Skeletal muscle cell (primary cell): Measurements from ENCODE around the gene FBL.
"Not testable (repeated sequence)": the region's sequence is repeated elsewhere in the genome, so short reads cannot be mapped to it uniquely, and the experiment has no call there.

Experiments used
- DNase-seq: peaks from one replicate; pipeline ENCODE4 v3.0.0-alpha.2; 2010; ENCODE audit warnings: low read depth
- H3K4me3 ChIP-seq: 2 replicates; pipeline ENCODE4 v1.5.1; 2011; ENCODE audit warnings: low read depth, mild to moderate bottlenecking, control low read depth, low read length, moderate library complexity

FBL gene

DNA sequence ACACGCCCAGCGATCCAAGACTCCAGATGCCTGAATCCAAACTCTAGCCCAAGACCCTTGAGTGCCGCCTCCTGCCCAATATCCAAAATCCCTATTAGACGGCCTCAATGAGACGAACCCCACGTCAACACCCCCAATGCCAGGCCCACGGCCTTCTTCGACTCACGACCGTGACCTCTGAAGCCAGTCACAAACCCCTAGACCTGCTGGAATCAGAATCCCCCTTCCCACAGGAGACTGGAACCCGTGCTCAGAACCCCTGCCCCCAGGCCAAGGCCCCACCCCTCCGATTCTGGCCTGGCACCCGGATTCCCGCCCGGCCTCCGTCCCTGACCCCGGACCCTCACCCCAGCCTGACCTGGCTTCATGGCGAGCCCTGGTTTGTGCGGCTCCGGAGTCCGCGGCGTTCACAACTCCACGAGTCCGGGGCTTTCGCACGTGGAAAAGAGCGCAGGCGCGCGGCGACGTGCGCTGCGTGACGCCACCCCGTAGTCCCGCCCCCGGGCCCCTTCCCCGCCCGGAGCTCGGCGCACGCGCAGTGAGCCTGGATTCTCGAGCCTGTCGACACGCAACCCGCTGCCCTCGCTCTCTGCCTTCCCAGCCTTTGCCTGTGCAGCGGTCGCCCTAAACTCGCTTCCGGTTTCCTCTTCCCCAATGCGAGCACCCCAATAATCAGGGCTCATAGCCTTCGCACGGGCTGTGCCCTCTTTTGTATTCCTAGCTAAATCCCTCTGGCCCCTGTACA is at the start of gene FBL:
FBL (minus strand) TSS at position 447 of the 745 bp plus-strand sequence; CDS start at position 368, 79 bp downstream.
- peak; percentile 57 for DNase-seq
- peak within 1 kb of the TSS; percentile 87 for H3K4me3 ChIP-seq

DNA sequence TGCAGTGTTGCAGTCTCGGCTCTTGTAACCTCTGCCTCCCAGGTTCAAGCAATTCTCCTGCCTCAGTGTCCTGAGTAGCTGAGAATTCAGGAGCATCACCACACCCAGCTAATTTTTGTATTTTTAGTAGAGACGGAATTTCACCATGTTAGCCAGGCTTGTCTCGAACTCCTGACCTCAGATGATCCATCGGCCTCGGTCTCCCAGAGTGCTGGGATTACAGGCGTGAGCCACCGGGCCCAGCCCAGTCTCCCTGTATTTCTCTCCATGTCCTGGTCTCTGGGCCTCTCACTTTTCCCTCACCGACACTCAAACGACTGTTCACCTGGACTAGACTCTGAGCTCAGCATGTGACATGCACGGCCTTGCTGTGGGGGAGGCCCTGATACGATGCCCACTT is 48.9 kb upstream of the FBL start:
- DNase-seq, H3K4me3 ChIP-seq: not testable (repeated sequence)

- H3K4me3 ChIP-seq, DNase-seq: not testable (repeated sequence)
Measured at GRCh38 chr19:39894236-39894606, 48.0 kb upstream of the FBL start.

- DNase-seq, H3K4me3 ChIP-seq: not testable (repeated sequence)
Measured at GRCh38 chr19:39893366-39894235, 47.4 kb upstream of the FBL start.

- DNase-seq, H3K4me3 ChIP-seq: not testable (repeated sequence)
Measured at GRCh38 chr19:39892506-39892902, 46.3 kb upstream of the FBL start.

DNA sequence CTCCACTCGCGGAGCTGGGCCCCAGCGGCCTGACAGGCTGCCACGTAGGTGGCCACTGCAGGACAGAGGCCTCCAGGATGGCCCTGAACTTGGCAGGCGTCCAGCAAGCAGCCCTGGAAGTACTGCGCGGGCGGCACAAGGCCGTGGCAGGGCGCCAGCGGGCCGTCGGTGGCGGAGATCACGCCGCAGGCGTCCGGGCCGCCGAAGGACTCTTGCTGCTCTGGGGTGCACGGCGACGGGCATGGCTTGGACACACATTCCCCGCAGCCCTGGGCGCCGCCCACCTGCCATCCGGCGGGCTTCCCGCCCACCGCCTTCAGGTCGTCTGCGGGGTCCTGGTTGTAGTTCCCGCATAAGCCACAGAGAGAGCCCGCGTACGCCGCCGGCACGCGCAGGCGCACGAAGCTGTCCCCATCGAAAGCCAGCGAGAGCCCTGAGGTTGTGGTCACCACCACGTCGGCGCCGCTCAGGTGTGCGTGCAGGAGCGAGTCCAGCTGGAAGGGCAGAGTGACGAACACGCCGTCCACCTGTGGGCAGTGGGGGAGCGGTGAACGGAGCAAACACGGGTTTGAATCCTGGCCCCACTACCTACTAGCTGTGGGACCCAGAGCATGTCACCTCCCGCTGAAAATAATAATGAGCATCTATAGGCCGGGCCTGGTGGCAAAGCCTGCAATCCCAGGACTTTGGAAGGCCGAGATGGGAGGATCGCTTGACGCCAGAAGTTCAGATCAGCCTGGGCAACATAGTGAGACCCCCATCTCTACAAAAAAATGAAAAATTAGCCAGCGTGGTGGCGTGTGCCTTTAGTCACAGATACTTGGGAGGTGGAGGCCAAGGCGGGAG is 45.7 kb upstream of the FBL start:
- H3K4me3 ChIP-seq, DNase-seq: not testable (repeated sequence)

DNA sequence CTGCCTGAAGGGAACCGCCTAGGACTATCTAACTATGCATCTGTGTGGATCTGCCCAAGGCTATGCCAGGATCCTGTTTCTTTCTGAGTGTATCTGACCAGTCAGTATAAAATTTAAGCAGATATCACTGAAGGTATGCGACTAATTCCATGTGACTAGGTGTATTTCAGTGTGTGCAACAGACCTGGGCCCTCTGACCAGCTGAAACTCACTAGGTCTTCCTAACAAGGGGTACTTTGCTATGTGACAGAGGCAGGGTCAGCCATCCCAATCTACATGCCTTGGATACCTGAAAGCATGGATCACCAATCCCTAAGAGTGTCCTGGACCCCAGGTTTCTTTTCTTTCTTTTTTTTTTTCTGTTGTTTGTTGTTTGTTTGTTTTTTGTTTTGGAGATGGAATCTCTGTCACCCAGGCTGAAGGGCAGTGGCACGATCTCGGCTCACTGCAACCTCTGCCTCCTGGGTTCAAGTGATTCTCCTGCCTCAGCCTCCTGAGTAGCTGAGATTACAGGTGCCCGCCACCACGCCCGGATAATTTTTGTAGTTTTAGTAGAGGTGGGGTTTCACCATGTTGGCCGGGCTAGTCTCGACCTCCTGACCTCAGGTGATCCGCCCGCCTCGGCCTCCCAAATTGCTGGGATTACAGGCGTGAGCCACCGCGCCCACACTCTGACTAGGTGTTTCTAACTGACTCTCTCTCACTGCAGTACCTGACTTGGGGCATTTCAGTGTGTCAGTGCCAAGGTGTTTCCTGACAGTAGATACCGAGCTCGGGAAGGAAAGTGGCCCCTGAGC is 44.8 kb upstream of the FBL start:
- no peak for DNase-seq
- H3K4me3 ChIP-seq: no peak overlapping the region

- DNase-seq, H3K4me3 ChIP-seq: not testable (repeated sequence)
Measured at GRCh38 chr19:39889872-39890754, 43.9 kb upstream of the FBL start.

GRCh38 chr19:39887456-39887951 is 41.3 kb upstream of the FBL start:
- not testable (repeated sequence) for H3K4me3 ChIP-seq, DNase-seq

DNA sequence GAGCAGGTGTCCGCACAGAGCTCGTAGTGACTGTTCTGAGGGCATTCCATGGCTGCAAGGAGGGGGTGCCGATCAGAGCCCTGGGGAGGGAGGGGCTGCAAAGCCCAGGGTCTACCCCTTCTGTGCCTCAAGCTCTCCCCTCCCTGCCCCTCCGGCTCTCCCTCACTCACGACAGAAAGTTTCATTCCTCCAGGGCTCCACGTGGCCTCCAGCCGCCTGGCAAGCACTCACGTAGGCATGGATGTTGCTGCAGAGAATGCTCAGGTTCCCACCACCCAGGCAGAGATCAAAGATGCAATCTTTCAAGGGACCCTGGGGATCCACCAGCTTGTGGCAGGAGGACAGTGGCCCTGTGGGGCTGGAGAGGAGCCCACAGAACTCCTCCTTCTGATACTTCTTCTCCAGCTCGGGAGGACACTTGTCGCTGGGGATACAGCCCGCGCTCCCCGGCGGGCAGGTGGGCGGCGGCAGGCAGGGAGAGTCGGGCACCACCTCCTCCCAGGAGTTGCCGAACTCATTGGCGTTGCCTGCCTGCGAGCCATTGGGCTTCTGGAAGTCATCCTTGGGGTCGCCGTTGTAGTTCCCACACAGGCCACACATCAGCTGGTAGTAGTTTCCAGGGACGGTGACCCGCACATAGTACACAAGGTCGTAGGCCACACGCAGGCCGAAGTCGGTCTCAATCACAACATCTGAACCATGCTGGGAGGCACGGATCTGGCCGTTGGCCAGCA is 39.8 kb upstream of the FBL start:
- H3K4me3 ChIP-seq, DNase-seq: not testable (repeated sequence)

DNA sequence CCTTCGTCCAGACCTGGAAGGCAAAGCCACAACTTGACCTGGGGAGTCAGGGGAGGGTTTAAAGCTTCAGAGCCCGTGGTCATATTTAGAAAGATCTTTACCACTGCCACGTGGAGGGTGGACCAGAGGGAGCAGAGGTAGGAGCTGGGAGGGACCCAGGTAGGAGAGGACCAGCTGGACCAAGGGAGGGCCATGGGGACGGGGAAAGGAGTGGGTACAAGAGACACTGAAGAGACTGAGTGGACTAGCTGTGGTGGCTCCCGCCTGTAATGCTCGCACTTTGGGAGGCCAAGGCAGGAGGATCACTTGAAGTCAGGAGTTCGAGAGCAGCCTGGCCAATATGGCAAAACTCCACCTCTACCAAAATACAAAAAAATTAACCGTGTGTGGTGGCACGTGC is 38.5 kb upstream of the FBL start:
- not testable (repeated sequence) for DNase-seq, H3K4me3 ChIP-seq

GRCh38 chr19:39882645-39883044 is 36.5 kb upstream of the FBL start:
- DNase-seq, H3K4me3 ChIP-seq: not testable (repeated sequence)

GRCh38 chr19:39881495-39882110 is 35.4 kb upstream of the FBL start:
- H3K4me3 ChIP-seq, DNase-seq: not testable (repeated sequence)

GRCh38 chr19:39880241-39880640 is 34.1 kb upstream of the FBL start:
- DNase-seq, H3K4me3 ChIP-seq: not testable (repeated sequence)

GRCh38 chr19:39879796-39880195 is 33.6 kb upstream of the FBL start:
- H3K4me3 ChIP-seq, DNase-seq: not testable (repeated sequence)

- not testable (repeated sequence) for H3K4me3 ChIP-seq, DNase-seq
Measured at GRCh38 chr19:39878866-39879265, 32.7 kb upstream of the FBL start.

DNA sequence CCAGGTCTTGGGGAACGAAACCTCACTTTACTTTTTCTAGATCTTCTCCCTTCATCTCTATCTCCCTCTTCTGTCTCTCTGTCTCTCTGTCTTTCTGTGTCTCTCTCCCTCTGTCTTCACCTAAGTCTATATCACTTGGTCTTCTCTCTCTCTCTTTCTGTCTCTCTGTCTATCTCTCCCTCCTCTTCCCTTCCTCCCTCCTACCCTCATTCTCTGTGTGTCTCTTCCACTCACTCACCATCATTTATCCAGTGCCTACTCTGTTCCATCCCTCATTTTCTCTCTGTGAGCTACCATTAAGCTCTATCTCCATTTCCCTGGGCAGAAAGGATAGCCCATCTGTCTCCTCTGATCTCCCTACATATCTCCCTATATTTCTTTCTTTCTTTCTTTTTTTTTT is 32.2 kb upstream of the FBL start:
- no peak overlapping the region for H3K4me3 ChIP-seq
- no peak for DNase-seq
